HG03442 (cell line): Measurements from ENCODE around the gene SLC15A4.

ENCODE experiments used
- ATAC-seq: cut with Tn5 transposase; IDR thresholded peaks from one replicate; pipeline ENCODE4 v1.9.1; 2021; ENCODE audit warnings: mild to moderate bottlenecking, moderate library complexity; ENCODE audit not compliant: unreplicated experiment

The SLC15A4 gene

DNA sequence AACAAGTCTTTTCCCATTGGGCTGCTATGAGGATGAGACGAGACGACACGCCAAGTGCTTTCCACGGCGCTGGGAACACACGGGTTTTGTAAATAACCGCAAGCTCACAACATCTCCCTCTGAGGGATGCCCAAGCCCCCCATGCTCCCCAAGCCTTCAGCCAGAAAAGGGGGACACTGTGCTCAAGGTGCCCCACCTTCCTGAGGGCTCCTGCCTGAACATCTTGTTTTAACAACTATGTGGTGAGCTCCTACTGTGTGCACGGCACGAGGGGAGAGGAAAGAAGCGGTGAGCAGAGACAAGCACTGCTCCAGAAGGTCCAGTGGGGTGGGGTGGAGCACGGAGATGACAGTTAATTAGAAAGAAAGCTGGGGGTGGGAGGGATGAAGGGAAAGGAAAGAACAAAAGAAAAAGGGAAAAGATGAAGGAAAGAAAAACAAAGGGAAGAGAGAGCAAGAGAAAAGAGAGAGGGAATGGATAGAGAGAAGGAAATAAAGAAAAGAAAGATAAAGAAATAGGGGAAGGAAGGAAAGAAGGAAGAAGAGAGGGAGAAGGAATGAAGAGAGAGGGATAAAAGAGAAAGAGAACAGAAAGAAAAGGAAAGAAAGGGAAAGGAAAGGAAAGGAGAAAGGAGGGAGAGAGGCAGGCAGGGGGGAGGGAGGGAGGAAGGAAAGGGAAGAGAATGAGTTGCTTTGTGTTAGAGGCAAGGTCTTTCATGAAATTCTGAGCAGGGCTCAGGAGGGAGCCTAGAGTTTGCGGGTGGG lies 56.8 kb downstream of the SLC15A4 start:
- no peak for ATAC-seq

DNA sequence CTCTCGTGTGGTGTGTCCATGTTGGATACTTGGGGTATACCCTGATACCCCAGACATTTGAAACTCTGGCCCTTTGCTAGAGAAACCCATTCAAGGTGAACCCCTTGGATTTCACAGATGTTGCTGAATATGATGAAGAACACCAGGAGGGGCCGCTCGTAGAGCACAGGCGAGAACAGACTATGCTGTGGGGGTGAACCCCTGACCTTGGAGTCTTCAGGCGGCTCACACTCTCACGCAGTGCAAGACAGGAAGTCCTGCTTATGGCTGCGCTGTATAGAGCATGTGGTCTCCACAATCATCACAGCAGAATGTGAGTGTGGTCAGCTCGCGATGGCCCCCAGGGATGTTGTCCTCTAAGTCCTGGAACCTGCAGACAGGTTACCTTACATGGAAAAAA lies 60.4 kb downstream of the SLC15A4 start:
- no peak for ATAC-seq

DNA sequence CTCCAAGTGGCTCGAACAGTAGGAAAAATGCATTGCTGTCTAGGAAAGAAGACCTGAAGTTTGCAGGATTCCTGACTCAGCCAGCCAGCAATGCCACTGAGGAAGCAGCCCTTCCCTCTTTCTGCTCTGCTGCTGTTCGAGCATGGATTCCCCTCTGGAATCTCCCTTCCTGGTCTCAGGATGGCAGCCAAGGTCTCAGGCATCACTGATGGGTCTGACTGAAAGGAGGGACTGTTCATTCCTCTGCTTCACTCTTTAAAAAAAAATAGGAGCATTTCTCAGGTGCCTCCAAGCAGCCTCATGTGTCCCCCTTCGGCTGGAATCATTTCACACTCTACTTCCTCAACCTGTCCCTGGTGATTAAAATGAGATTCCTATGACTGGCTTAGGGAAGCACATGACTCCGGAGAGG lies 62.4 kb downstream of the SLC15A4 start:
- ATAC-seq = no peak

DNA sequence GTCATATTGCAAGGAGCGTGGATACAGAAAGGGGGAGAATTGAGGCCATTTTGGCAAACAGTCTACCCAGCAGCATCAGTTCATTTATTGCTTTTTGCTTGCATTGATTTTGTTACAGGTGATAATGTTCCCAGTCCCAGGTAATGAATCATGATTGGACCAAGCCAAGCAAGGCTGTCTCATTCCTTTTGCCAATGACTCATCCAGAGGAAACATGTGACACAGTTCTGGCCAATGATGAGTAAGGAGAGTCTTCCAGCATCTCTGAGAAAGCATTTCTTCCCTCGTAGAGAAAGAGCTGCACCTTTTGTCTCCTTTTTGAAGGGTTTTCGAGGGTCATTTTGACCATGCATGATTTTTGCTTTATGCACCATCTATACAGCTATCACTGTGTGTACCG lies 68.2 kb downstream of the SLC15A4 start:
- no peak for ATAC-seq

DNA sequence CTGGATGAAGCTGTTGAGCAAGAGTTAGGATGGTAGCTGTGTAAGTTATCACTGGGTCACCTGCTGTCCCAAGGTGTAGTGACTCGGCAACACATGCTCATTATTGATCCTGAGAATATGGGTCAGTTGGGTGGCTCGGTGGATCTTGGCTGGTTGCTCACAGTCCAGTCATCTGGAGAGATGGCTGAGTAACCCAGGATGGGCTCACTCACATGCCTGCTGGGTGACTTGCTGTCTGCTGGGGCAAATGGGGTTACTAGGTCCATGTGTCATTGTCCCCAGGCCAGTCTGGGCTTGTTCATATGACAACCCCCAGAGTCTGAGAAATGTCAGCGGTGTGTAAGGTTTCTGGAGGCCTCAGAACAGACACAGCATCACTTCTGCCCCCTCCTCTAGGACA lies 69.5 kb downstream of the SLC15A4 start:
- peak; percentile 65 for ATAC-seq

DNA sequence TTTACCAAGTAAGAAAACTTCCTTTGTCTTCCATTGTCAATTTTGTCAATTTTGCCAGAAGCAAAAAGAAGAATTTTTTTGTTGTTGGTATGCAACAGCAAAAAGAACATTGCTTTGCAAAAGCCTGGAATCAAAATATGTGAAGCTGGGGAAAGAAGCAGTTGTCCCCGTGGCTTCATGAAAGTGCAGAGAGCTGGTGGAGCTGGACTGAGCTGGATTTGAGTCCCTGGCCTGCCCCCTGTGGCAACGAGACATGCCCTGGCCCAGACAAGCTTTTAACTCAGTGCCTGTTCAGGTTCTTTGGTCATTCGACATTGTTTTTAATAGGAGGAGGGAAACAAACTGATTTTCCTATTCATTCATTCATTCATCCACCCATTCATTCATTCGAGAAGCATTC lies 70.3 kb downstream of the SLC15A4 start:
- no peak for ATAC-seq

DNA sequence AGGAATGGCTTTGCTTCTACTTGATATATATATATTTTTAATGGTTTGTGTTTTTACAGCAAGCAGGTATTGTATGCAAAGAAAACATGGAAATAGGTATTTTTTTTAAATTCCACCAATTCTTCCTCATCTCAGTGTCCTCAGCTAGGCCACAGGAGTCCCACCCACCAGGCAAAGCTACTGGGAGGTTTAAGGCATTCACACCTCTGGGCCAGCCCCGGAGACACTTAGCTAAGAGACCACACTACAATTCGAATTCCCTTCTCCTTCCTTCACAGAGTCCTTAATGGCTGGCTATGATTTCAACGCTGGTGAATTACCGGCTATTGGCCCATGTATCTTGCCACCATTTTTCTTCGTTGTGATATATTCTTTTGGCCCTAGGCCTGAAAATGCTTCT lies 71.4 kb downstream of the SLC15A4 start:
- ATAC-seq = no peak

DNA sequence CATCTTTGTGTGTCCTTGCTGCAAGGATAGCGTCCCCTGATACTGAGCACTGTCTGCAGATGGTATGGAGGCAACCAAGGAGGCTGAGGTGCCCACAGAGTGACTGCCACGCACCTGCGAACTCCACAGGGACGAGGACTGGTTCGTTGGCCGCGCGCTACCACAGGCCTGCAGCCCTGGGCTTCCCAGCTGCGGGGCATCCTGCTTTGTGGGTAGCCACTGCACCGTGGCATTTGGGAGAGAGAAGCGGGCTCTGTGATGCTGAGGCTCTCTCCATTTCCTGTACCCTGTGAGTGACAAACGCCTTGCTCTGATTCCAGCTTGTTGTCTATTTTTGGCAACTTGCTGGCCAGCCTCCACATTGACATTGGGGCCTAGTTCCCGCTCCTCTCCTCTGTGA lies 76.3 kb downstream of the SLC15A4 start:
- no peak for ATAC-seq

DNA sequence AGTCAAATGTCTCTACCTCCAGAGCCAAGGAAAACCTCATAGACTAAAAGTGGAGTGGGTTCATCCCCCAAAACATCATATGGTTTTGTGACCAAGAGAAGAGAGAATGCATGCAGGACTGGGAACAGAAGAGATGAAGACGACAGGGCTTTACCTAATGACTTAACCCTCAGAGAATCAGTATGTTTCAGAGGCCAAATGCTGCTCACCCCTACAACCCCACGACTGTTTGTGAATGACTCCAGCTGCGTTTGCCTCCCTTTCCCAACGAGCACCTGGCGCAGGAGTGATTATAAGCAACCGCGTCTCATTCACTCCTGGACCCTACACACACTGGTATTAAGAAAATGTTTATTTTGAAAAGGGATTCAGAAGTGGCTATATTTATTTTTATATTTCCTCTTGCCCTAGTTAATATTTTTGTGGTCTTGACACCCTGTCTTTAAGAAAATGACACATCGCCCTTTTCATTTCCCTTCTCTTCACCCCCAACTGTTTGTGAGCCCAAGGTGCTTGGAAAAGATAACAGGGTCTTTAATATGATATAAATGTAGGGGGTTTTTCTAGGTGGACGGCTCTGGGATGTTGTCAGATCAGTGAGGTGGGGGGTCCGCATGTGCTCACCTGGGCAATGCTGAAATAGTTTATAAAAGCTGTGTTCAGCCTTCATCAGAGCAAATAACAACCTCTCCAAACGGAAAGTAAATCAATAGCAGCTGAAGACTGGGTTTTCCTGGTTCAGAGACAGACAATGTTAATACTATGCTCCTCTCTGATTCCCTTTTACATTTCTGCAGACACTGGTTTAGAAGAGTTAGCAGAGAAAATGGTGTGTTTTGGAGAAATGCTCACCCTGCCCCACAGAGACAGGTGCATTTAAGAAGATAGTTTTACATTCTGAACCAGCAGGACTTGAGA lies 77.7 kb downstream of the SLC15A4 start:
- no peak for ATAC-seq

DNA sequence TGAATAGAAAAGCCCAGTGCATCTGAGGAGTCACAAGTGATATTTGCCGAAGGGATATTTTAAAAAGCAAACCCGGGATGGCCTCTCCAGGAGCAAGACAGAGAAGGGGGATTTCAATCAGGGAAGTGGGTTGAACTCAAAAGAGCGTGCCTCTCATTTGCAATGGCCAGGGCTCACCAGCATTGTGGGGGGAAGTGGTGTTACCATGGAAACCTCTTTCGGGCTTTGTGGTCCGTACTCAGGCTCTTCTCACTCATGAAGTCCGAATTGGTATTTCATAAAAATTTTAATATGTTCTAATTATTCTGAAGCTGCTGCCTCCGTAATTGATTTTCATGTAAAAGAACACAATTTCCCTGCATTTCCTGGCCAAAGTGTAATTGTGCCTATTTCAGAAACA lies 79.8 kb downstream of the SLC15A4 start:
- ATAC-seq = no peak
